PC-3 (cell line): Measurements from ENCODE around the gene SLC7A7. TPM values are rescaled to one million over a fixed set of nuclear protein-coding genes. Genes with fewer than 3 reads are reported as not detected.

Experiments used
- ATAC-seq: fragments of 200-7000 bp; cut with Tn5 transposase; 2 replicates; pipeline ENCODE4 v1.9.1; 2020; ENCODE audit warnings: mild to moderate bottlenecking, moderate library complexity
- BruUV-seq: library from RNA; stranded (reverse); fragments of 400-500 nt; replicated peaks from 2 replicates; lab custom pipeline; 2021; lab: Mats Ljungman, UMichigan
- CTCF ChIA-PET: fragments of 300-600 bp; sonication (Branson Sonifier 250); formaldehyde crosslinking; loops from one replicate; lab custom pipeline; 2022; ENCODE audit warnings: antibody characterized with exemption; lab: Charles Lee
- POLR2A ChIA-PET: fragments of 300-600 bp; sonication (Branson Sonifier 250); formaldehyde crosslinking; loops from one replicate; lab custom pipeline; 2022; ENCODE audit warnings: antibody characterized with exemption; ENCODE audit not compliant: unreplicated experiment; lab: Charles Lee
- DNase-seq: peaks from one replicate; pipeline ENCODE4 v3.0.0-alpha.2; 2015
- H2AFZ ChIP-seq: fragments of 300-600 bp; sonication (generic); 2 replicates; pipeline ENCODE4 v1.6.0; 2016; ENCODE audit warnings: antibody characterized with exemption, low read length
- H3F3A ChIP-seq: fragments of 300-600 bp; sonication (generic); one replicate; pipeline ENCODE4 v1.6.0; 2017; ENCODE audit warnings: antibody characterized with exemption, low read length, control low read depth, mild to moderate bottlenecking; ENCODE audit not compliant: unreplicated experiment
- H3K27ac ChIP-seq: fragments of 300-600 bp; sonication (generic); 2 replicates; pipeline ENCODE4 v1.5.1; 2016; ENCODE audit warnings: mild to moderate bottlenecking, low read length
- H3K27me3 ChIP-seq: fragments of 300-600 bp; sonication (generic); 2 replicates; pipeline ENCODE4 v1.6.1; 2016; ENCODE audit warnings: low read length, mixed read lengths
- H3K36me3 ChIP-seq: fragments of 300-600 bp; sonication (generic); 2 replicates; pipeline ENCODE4 v1.6.1; 2016; ENCODE audit warnings: low read depth, mixed run types, low read length, mixed read lengths
- H3K4me1 ChIP-seq: fragments of 300-600 bp; sonication (generic); 2 replicates; pipeline ENCODE4 v1.5.1; 2016; ENCODE audit warnings: low read length; ENCODE audit not compliant: insufficient read depth
- H3K4me2 ChIP-seq: fragments of 300-600 bp; sonication (generic); 2 replicates; pipeline ENCODE4 v1.6.0; 2016; ENCODE audit warnings: low read length
- H3K4me3 ChIP-seq: fragments of 300-600 bp; sonication (generic); 2 replicates; pipeline ENCODE4 v1.5.1; 2016; ENCODE audit warnings: mild to moderate bottlenecking, low read length, mixed read lengths
- H3K79me2 ChIP-seq: fragments of 300-600 bp; sonication (generic); 2 replicates; pipeline ENCODE4 v1.6.1; 2017; ENCODE audit warnings: low read length, mixed read lengths
- H3K9ac ChIP-seq: fragments of 300-600 bp; sonication (generic); 2 replicates; pipeline ENCODE4 v1.6.0; 2016; ENCODE audit warnings: mild to moderate bottlenecking, low read length
- H3K9me2 ChIP-seq: fragments of 300-600 bp; sonication (generic); replicated peaks from 2 replicates; pipeline ENCODE4 v1.6.1; 2016; ENCODE audit warnings: mixed run types, low read length, mixed read lengths
- H3K9me3 ChIP-seq: fragments of 300-600 bp; sonication (generic); 2 replicates; pipeline ENCODE4 v1.6.1; 2016; ENCODE audit warnings: low read length, mixed read lengths
- H4K20me1 ChIP-seq: fragments of 300-600 bp; sonication (generic); 2 replicates; pipeline ENCODE4 v1.6.1; 2016; ENCODE audit warnings: low read length, mixed read lengths
- CTCF ChIP-seq: fragments of 300-600 bp; sonication (generic); conservative IDR thresholded peaks from 2 replicates; pipeline ENCODE4 v1.5.1; 2017; ENCODE audit warnings: antibody characterized with exemption, low read depth, mild to moderate bottlenecking, low read length
- EZH2 ChIP-seq: fragments of 300-600 bp; sonication (generic); IDR thresholded peaks from one replicate; pipeline ENCODE4 v1.6.1; 2017; ENCODE audit warnings: antibody characterized with exemption, mild to moderate bottlenecking, low read length; ENCODE audit not compliant: unreplicated experiment
- EZH2phosphoT487 ChIP-seq: fragments of 300-600 bp; sonication (generic); IDR thresholded peaks from 2 replicates; pipeline ENCODE4 v1.6.1; 2018; ENCODE audit warnings: mild to moderate bottlenecking, antibody characterized with exemption, low read length, borderline replicate concordance
- intact Hi-C: fragments of 100-400 bp; cut with micrococcal nuclease; formaldehyde crosslinking; loops from 2 replicates; pipeline ENCODE4 v1.9.0; 2023
- total RNA-seq: library from RNA; depleted of rRNA; stranded (reverse); fragments of >200 nt; gene quantifications from 2 replicates; pipeline ENCODE4 v1.2.3, GENCODE V29; 2014

Gene SLC7A7
- total RNA-seq, 1 experiment from 2014 or later = not detected

- no peak overlapping the region for H3K4me2 ChIP-seq
- H3K4me3 ChIP-seq = no peak overlapping the region
- peaks cover 19% of the 10 kb centered on the region for H3K79me2 ChIP-seq
- H3K27ac ChIP-seq = no peak overlapping the region
- no peaks in the 10 kb centered on the region for H3K9me2 ChIP-seq
- ATAC-seq (no peak), DNase-seq (no peak)
- TF ChIP-seq CTCF (no peak), EZH2phosphoT487 (no peak), EZH2 (no peak)
- CTCF ChIA-PET = no interaction called here
- H3K9me3 ChIP-seq = no peaks in the 10 kb centered on the region
- H3F3A ChIP-seq = no peaks in the 10 kb centered on the region
- POLR2A ChIA-PET = no interaction called here
- no peak overlapping the region for H2AFZ ChIP-seq
- no peak overlapping the region for H3K9ac ChIP-seq
- H4K20me1 ChIP-seq = no peaks in the 10 kb centered on the region
- peaks cover 38% of the 10 kb centered on the region for H3K36me3 ChIP-seq
- H3K4me1 ChIP-seq = peaks cover 8% of the 10 kb centered on the region; the same call in 1 of the 2 replicates
- intact Hi-C loops = loop anchor here (10.0 kb wide), 1 partner anchor 1428 kb away; no protein-coding TSS in a partner anchor
- no peaks in the 10 kb centered on the region for H3K27me3 ChIP-seq
- BruUV-seq = no TSS peak
These were observed 42.5 kb downstream of the SLC7A7 start for GRCh38 chr14:22772725-22773124.

- H3F3A ChIP-seq = no peaks in the 10 kb centered on the region
- CTCF ChIA-PET = no interaction called here
These were observed 44.6 kb downstream of the SLC7A7 start for GRCh38 chr14:22770481-22771187.

More at GRCh38 chr14:22770481-22771187, 44.6 kb downstream of the SLC7A7 start:
- peaks cover 18% of the 10 kb centered on the region for H3K4me1 ChIP-seq
- no peaks in the 10 kb centered on the region for H3K27me3 ChIP-seq
- peaks cover 38% of the 10 kb centered on the region for H3K36me3 ChIP-seq
- no peak overlapping the region for H3K9ac ChIP-seq
- DNase-seq = no peak
- POLR2A ChIA-PET = no interaction called here
- H4K20me1 ChIP-seq = no peaks in the 10 kb centered on the region
- intact Hi-C loops = loop anchor here (10.0 kb wide), 1 partner anchor 1426 kb away; no protein-coding TSS in a partner anchor
- no peaks in the 10 kb centered on the region for H3K9me3 ChIP-seq
- no peaks in the 10 kb centered on the region for H3K9me2 ChIP-seq
- no peak overlapping the region for H3K27ac ChIP-seq
- H3K79me2 ChIP-seq = peaks cover 37% of the 10 kb centered on the region
- BruUV-seq = no TSS peak
- no peak overlapping the region for H3K4me2 ChIP-seq
- TF ChIP-seq CTCF = no peak
- TF ChIP-seq EZH2phosphoT487 = no peak
- no peak for TF ChIP-seq EZH2
- H3K4me3 ChIP-seq = no peak overlapping the region
- H2AFZ ChIP-seq = no peak overlapping the region
- no peak for ATAC-seq
